Caki2 (cell line): ENCODE results near the gene INTS1. TPM values are rescaled to one million over a fixed set of nuclear protein-coding genes. Genes with fewer than 3 reads are reported as not detected.
"Not testable (repeated sequence)": the region's sequence is repeated elsewhere in the genome, so short reads cannot be mapped to it uniquely, and the experiment has no call there.

Experiments used
- DNase-seq: peaks from one replicate; pipeline ENCODE4 v3.0.0-alpha.2; 2015; ENCODE audit warnings: low read depth
- in situ Hi-C: cut with HindIII; loops from 2 replicates; pipeline ENCODE4 v1.10.0; 2016; ENCODE audit warnings: low sequenced_read_pairs, low pct_unique_long_range_greater_than_20kb, mixed read lengths
- total RNA-seq: library from RNA; depleted of rRNA; stranded (reverse); fragments of >200 nt; shearing (Covaris generic); gene quantifications from 2 replicates; pipeline ENCODE4 v1.2.3, GENCODE V29; 2014; ENCODE audit warnings: low replicate concordance

INTS1 gene
- total RNA-seq, 1 experiment from 2014 or later, result 39.4 TPM

- in situ Hi-C loops, result no loop called here
- no peak for DNase-seq
These were observed 30.3 kb upstream of the INTS1 start for GRCh38 chr7:1534330-1535099.

- peak; percentile 88 for DNase-seq
- in situ Hi-C loops, result no loop called here
These were observed 29.5 kb upstream of the INTS1 start for GRCh38 chr7:1533547-1534329.

GRCh38 chr7:1533255-1533546 is 29.0 kb upstream of the INTS1 start:
- in situ Hi-C loops, result no loop called here
- no peak for DNase-seq

DNA sequence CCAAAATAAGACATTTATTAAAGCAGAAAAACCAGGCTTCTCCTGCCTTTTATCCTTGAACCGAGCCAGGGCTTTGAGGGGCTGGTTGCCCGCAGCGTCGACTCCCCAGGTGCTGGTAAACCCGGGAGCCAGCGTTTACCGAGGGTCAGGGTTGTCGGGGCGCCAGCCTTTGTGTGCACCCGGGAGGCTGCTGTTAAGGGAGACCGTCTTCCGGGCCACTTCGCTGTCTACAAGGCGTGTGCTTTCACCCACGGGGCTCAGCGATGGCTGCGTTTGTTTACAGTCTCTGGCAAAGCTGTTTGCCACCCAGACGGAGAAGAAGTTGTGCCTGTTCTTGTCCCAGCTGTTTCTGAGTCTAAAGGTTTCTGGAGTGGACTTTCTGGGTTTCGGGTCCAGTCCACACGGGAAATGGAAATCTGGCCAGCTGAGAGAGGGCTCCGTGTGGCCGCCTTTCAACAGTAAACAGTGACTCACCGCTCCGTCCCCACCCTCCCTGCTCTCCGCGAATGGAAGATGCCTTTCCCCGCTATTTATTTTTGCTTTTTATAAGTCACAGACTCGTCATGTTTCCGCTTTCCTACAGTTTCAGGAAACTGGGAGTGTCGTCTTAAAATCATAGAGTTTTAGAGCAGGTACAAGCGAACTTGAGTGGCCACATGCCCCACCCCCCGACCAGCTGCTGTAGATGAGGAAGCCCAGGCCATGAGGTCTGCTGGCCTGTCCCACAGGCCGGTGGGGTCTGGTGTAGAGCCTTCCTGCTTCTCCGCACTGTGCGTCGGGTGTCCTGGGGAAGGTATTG is 28.5 kb upstream of the INTS1 start:
- in situ Hi-C loops, result no loop called here

GRCh38 chr7:1531979-1532455 is 27.8 kb upstream of the INTS1 start:
- DNase-seq, result no peak
- in situ Hi-C loops, result no loop called here

More for the DNA sequence above, 28.5 kb upstream of the INTS1 start:
- DNase-seq, result peak; percentile 94

DNA sequence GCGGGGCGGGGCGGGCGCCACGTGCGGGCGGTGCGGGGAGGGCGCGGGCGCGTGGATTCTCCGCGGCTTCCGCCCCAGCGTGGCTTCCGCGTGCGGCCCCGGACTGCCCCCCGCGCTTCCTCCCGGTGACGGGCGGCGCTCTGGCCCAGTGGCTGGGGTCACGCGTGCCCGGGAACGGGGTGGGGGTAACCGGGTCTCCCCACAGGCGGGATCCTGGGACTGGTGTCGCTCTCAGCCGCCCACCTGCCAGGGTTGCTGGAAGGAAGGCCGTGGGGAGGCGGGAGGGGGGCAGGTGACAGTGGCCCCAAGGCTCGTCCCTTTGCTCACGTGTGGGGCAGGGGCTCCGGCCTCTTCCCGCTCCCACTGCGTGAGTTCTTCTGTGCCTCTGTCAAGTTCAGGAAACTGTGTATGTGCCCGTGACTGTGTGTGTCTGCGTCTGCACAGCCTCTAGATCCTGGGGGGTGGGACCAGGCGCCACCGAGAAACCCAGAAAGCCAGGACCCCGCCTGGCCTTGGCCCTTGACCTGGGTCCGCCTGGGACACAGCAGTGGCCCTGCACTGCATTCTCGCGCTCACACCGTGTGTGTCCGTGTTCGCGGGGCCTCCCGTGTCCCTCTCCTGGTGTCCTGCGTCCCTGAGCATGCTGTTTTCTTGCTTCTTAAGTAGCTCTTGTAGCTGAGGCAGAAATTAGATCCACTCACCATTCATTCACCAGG is 27.2 kb upstream of the INTS1 start:
- in situ Hi-C loops, result no loop called here
- peak; percentile 54 for DNase-seq

- in situ Hi-C loops, result no loop called here
- DNase-seq, result no peak
These were observed 26.7 kb upstream of the INTS1 start for GRCh38 chr7:1530946-1531262.

DNA sequence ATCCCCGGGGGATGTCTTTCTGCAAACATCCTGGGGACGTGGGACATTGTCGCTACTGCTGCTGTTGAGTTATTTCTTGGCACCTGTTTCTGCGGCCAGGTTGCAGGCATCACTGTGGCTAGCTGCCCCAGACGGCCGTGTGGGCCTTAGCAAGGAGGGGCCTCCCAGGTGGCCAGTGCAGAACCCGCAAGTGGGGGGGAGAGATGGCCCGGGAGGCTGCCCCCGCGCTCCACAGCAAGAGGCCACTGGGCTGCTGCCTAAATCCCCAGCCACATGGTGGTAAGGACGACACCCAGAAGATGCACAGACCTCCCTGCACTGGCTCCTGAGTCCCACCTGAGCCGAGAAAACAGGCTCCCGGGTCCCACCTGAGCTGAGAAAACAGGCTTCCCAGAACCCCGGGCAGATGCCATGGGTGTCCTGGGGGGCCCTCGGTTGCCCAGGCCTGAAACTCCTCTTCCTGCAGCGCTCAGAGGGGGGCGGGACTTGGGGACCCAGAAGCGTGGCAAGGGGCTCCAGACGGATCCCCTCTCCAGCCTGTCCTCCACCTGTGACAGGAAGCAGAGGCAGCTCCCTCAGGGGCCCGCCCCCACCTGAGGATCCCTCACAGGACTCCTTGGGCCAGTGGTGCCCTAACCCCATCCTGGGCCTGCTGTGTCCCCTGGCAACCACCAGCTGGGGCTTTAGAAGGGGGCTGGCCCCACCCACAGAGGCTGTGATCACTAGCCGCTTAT is 25.4 kb upstream of the INTS1 start:
- in situ Hi-C loops, result no loop called here

DNA sequence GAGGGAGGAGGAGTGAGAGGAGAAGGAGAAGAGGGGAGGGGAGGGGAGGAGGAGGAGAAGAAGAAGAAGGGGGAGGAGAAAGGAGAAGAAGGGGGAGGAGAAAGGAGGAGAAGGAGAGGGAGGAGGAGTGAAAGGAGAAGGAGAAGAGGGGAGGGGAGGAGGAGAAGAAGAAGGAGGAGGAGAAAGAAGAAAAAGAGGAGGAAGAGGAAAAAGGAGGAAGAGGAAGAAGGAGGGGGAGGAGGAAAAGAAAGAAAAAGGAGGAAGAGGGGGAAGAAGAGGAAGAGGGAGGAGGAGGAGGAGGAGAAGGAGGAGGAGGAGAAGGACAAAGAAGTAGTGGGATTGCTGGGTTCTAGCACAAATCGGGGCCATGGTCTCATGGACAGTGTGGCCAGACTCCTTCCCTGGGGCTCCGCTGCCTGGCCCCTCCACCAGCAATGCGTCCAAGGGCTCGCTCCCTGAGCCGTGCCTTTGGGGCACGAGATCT is 22.1 kb upstream of the INTS1 start:
- DNase-seq, result no peak
- in situ Hi-C loops, result no loop called here

More for the DNA sequence above, 25.4 kb upstream of the INTS1 start:
- DNase-seq, result no peak

DNA sequence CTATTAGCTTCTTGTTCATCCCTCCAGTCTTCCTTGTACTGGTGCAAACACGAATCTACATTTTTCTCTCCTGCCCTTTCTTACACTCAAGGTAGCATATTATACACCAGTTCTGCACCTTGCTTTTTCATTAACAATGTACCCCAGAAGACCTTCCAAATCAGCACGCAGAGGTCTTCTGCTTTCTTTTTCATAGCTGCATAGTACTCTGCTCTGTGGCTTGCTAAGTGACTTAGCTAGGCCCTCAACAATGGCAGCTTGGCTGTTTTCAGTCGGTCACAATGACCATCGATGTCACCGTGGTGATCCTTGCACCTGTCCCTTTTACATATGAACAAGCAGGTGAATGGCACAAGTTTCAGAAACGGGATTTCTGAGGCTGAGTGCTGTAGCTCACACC is 21.2 kb upstream of the INTS1 start:
- DNase-seq, result no peak
- in situ Hi-C loops, result no loop called here

DNA sequence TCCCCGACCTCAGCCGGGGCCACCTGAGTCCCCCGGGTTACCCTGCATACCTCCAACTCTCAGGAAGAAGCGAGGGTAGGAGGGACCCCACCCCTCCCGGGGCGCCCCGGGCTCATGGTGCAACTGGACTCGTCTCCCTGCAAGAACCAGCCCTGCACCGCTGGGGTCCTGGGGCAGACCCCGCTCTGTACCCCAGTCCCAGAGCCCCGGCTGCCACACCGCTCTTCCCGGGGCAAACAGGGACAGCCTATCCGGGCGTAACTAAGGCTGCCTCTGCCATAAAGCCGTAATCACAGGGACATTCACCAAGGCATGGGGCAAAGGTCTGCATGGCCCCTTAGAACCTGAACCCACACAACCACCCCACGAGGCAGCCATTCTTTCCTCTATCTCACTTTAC is 19.7 kb upstream of the INTS1 start:
- in situ Hi-C loops, result no loop called here
- no peak for DNase-seq

GRCh38 chr7:1523208-1523607 is 19.0 kb upstream of the INTS1 start:
- DNase-seq, result no peak

DNA sequence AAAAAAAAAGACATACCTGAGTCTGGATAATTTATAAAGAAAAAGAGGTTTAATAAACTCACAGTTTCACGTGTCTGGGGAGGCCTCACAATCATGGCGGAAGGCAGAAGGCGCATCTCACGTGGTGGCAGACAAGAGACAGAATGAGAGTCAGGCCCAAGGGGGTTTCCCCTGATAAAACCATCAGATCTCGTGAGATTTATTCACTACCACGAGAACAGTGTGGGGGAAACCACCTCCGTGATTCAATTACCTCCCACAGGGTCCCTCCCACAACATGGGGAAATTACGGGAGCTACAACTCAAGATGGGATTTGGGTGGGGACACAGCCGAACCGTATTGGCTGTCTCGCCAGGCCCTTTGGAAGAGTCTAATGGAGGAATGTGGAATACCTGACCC is 17.3 kb upstream of the INTS1 start:
- DNase-seq, result no peak
- in situ Hi-C loops, result no loop called here

More at GRCh38 chr7:1523208-1523607, 19.0 kb upstream of the INTS1 start:
- in situ Hi-C loops, result no loop called here

- in situ Hi-C loops, result no loop called here
- DNase-seq, result peak; percentile 100
These were observed 16.5 kb upstream of the INTS1 start for GRCh38 chr7:1520539-1521234.

GRCh38 chr7:1519322-1519922 is 15.2 kb upstream of the INTS1 start:
- DNase-seq, in situ Hi-C loops: not testable (repeated sequence)

DNA sequence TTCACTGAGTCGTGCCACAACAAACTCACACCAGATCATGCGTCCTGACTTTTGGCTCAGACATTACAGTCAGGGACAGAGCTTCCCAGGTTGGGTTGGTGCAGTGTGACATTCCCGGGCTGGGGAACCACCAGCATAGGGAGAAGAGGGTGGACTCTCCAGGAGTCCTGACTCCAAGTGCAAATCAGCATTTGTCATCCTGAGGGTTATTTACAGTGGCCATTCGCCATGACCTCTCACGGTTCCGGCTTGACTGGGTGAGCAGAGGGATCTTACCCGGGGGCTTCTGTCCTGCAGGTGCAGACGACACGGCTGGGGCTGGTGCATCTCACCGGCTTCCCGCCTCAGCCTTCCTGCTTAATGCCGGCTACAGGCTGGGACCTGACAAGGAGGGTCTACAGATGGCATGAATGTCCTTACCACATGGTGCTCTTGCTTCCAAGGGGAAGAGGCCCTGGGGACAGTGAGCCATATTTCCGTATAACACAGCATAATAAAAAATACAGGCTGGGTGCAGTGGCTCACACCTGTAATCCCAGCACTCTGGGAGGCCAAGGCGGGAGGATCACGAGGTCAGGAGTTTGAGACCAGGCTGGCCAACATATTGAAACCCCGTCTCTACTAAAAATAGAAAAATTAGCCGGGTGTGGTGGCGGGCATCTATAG is 12.5 kb upstream of the INTS1 start:
- in situ Hi-C loops, result no loop called here
- DNase-seq, result peak; percentile 88
